Activated CD4-positive, alpha-beta T cell treated with anti-CD3 and anti-CD28 coated beads, Interleukin-2, amount 10 ng/mL, durations not matched to agents 7 days and 5 days (primary cell): ENCODE results near the gene PCED1B. TPM values are rescaled to one million over a fixed set of nuclear protein-coding genes. Genes with fewer than 3 reads are reported as not detected.
"Not testable (repeated sequence)": the region's sequence is repeated elsewhere in the genome, so short reads cannot be mapped to it uniquely, and the experiment has no call there.

ENCODE experiments used
- CTCF ChIA-PET: fragments of 350-600 bp; sonication (Branson Sonifier 250); formaldehyde crosslinking; loops from one replicate; lab custom pipeline; 2021; ENCODE audit warnings: antibody characterized with exemption; lab: Charles Lee
- POLR2A ChIA-PET: fragments of 350-600 bp; sonication (Branson Sonifier 250); formaldehyde crosslinking; loops from one replicate; lab custom pipeline; 2021; ENCODE audit warnings: antibody characterized with exemption; lab: Charles Lee
- DNase-seq: peaks from one replicate; pipeline ENCODE4 v3.0.0-alpha.2; 2020
- H3K27ac Mint-ChIP-seq: one replicate; pipeline ENCODE4 v1.8.0; 2021; ENCODE audit warnings: mild to moderate bottlenecking, moderate library complexity, mixed read lengths
- H3K27me3 Mint-ChIP-seq: one replicate; pipeline ENCODE4 v1.8.0; 2021; ENCODE audit warnings: mixed read lengths
- H3K36me3 Mint-ChIP-seq: one replicate; pipeline ENCODE4 v1.8.0; 2021; ENCODE audit warnings: low read depth, mixed read lengths
- H3K4me1 Mint-ChIP-seq: one replicate; pipeline ENCODE4 v1.8.0; 2021; ENCODE audit warnings: mixed read lengths
- H3K4me3 Mint-ChIP-seq: one replicate; pipeline ENCODE4 v1.8.0; 2021; ENCODE audit warnings: mild to moderate bottlenecking, moderate library complexity, mixed read lengths
- H3K9me3 Mint-ChIP-seq: one replicate; pipeline ENCODE4 v1.8.0; 2021; ENCODE audit warnings: mixed read lengths
- total RNA-seq, 2 experiments: library from RNA; stranded (reverse); gene quantifications; one replicate each; pipeline ENCODE4 v1.2.3, GENCODE V29; 2021

Gene PCED1B
- total RNA-seq, 2 experiments from 2014 or later, result 58.7 to 59.7 TPM

GRCh38 chr12:47166365-47166764 lies 86.9 kb downstream of the PCED1B start:
- CTCF ChIA-PET, result interaction anchor here (1.1 to 1.5 kb wide), 4 partner anchors 10 to 95 kb away, joined by 3 to 4 read pairs (median 3); no protein-coding TSS in a partner anchor
- no peak overlapping the region for H3K27ac Mint-ChIP-seq

GRCh38 chr12:47170281-47170680 lies 90.9 kb downstream of the PCED1B start:
- H3K4me1 Mint-ChIP-seq, H3K27me3 Mint-ChIP-seq, CTCF ChIA-PET, H3K27ac Mint-ChIP-seq, DNase-seq, H3K4me3 Mint-ChIP-seq, POLR2A ChIA-PET: not testable (repeated sequence)
- H3K9me3 Mint-ChIP-seq, result peaks cover 14% of the 10 kb centered on the region
- H3K36me3 Mint-ChIP-seq, result peaks cover 53% of the 10 kb centered on the region

More at GRCh38 chr12:47166365-47166764, 86.9 kb downstream of the PCED1B start:
- Mint-ChIP-seq H3K9me3 (peaks cover 15% of the 10 kb centered on the region), H3K27me3 (no peaks in the 10 kb centered on the region), H3K4me3 (no peak overlapping the region), H3K4me1 (no peaks in the 10 kb centered on the region), H3K36me3 (peaks cover 58% of the 10 kb centered on the region)
- POLR2A ChIA-PET, result no interaction called here
- no peak for DNase-seq

- no peak for DNase-seq
- ChIA-PET POLR2A (no interaction called here), CTCF (interaction anchor here (1.2 kb wide), 1 partner anchor 215 kb away, joined by 3 read pairs; no protein-coding TSS in a partner anchor)
- Mint-ChIP-seq H3K27ac (no peak overlapping the region), H3K9me3 (peaks cover 4% of the 10 kb centered on the region), H3K36me3 (peaks cover 53% of the 10 kb centered on the region), H3K27me3 (no peaks in the 10 kb centered on the region), H3K4me3 (no peak overlapping the region), H3K4me1 (peaks cover 9% of the 10 kb centered on the region)
Measured at GRCh38 chr12:47178014-47178413, 98.6 kb downstream of the PCED1B start.

- Mint-ChIP-seq H3K36me3 (peaks cover 54% of the 10 kb centered on the region), H3K4me1 (peaks cover 12% of the 10 kb centered on the region)
- POLR2A ChIA-PET, H3K27ac Mint-ChIP-seq, H3K9me3 Mint-ChIP-seq, DNase-seq, H3K4me3 Mint-ChIP-seq, H3K27me3 Mint-ChIP-seq: not testable (repeated sequence)
- CTCF ChIA-PET, result interaction anchor here (0.9 to 2.6 kb wide), 3 partner anchors 10 to 28 kb away, joined by 3 to 10 read pairs (median 3); no protein-coding TSS in a partner anchor
Measured at GRCh38 chr12:47182164-47182938, 102.9 kb downstream of the PCED1B start.

- POLR2A ChIA-PET, result no interaction called here
- DNase-seq, result no peak
- Mint-ChIP-seq H3K36me3 (peaks cover 56% of the 10 kb centered on the region), H3K4me3 (no peak overlapping the region), H3K27ac (no peak overlapping the region), H3K27me3 (no peaks in the 10 kb centered on the region), H3K9me3 (no peaks in the 10 kb centered on the region), H3K4me1 (peaks cover 18% of the 10 kb centered on the region)
- CTCF ChIA-PET, result interaction anchor here (0.7 to 2.6 kb wide), 4 partner anchors 8 to 213 kb away, joined by 4 to 10 read pairs (median 4); no protein-coding TSS in a partner anchor
Measured at GRCh38 chr12:47184229-47184628, 104.8 kb downstream of the PCED1B start.

GRCh38 chr12:47184813-47185212 lies 105.4 kb downstream of the PCED1B start:
- Mint-ChIP-seq H3K27me3 (no peaks in the 10 kb centered on the region), H3K9me3 (no peaks in the 10 kb centered on the region), H3K27ac (no peak overlapping the region), H3K4me1 (peaks cover 24% of the 10 kb centered on the region), H3K36me3 (peaks cover 62% of the 10 kb centered on the region), H3K4me3 (no peak overlapping the region)
- POLR2A ChIA-PET, result no interaction called here
- CTCF ChIA-PET, result interaction anchor here (1.0 to 2.6 kb wide), 3 partner anchors 7 to 213 kb away, joined by 4 to 10 read pairs (median 5); no protein-coding TSS in a partner anchor
- DNase-seq, result no peak

GRCh38 chr12:47186246-47186645 lies 106.8 kb downstream of the PCED1B start:
- Mint-ChIP-seq H3K36me3 (peaks cover 68% of the 10 kb centered on the region), H3K4me1 (peaks cover 38% of the 10 kb centered on the region), H3K9me3 (no peaks in the 10 kb centered on the region), H3K27ac (no peak overlapping the region), H3K27me3 (no peaks in the 10 kb centered on the region), H3K4me3 (no peak overlapping the region)
- ChIA-PET CTCF (interaction anchor here (0.5 to 1.9 kb wide), 5 partner anchors 27 to 1518 kb away, joined by 3 to 8 read pairs (median 4); no protein-coding TSS in a partner anchor), POLR2A (no interaction called here)
- no peak for DNase-seq

GRCh38 chr12:47188576-47189441 lies 109.4 kb downstream of the PCED1B start:
- ChIA-PET POLR2A (no interaction called here), CTCF (interaction anchor here (0.7 to 1.3 kb wide), 2 partner anchors 21 to 38 kb away, joined by 3 read pairs; no protein-coding TSS in a partner anchor)
- no peak for DNase-seq
- Mint-ChIP-seq H3K9me3 (peaks cover 7% of the 10 kb centered on the region), H3K27ac (no peak overlapping the region), H3K27me3 (no peaks in the 10 kb centered on the region), H3K4me1 (peaks cover 59% of the 10 kb centered on the region), H3K4me3 (no peak overlapping the region), H3K36me3 (peaks cover 75% of the 10 kb centered on the region)

GRCh38 chr12:47189728-47190127 lies 110.3 kb downstream of the PCED1B start:
- H3K4me1 Mint-ChIP-seq, result peaks cover 68% of the 10 kb centered on the region
- DNase-seq, result no peak
- no peaks in the 10 kb centered on the region for H3K27me3 Mint-ChIP-seq
- H3K36me3 Mint-ChIP-seq, result peaks cover 69% of the 10 kb centered on the region
- H3K4me3 Mint-ChIP-seq, result no peak overlapping the region
- H3K27ac Mint-ChIP-seq, result no peak overlapping the region
- CTCF ChIA-PET, result interaction anchor here (1.2 to 1.3 kb wide), 2 partner anchors 29 to 38 kb away, joined by 3 to 5 read pairs; no protein-coding TSS in a partner anchor
- POLR2A ChIA-PET, result no interaction called here
- peaks cover 7% of the 10 kb centered on the region for H3K9me3 Mint-ChIP-seq

- POLR2A ChIA-PET, result no interaction called here
- H3K27me3 Mint-ChIP-seq, result no peaks in the 10 kb centered on the region
- peak overlapping the region; percentile 21 for H3K27ac Mint-ChIP-seq
- H3K4me1 Mint-ChIP-seq, result peaks cover 69% of the 10 kb centered on the region
- CTCF ChIA-PET, result interaction anchor here (1.2 kb wide), 1 partner anchor 28 kb away, joined by 5 read pairs; no protein-coding TSS in a partner anchor
- no peak for DNase-seq
- no peak overlapping the region for H3K4me3 Mint-ChIP-seq
- H3K36me3 Mint-ChIP-seq, result peaks cover 64% of the 10 kb centered on the region
- H3K9me3 Mint-ChIP-seq, result peaks cover 7% of the 10 kb centered on the region
Measured at GRCh38 chr12:47190271-47190750, 110.9 kb downstream of the PCED1B start.

- POLR2A ChIA-PET, result no interaction called here
- H3K36me3 Mint-ChIP-seq, result peaks cover 64% of the 10 kb centered on the region
Measured at GRCh38 chr12:47190905-47191304, 111.5 kb downstream of the PCED1B start.

GRCh38 chr12:47192051-47192450 lies 112.6 kb downstream of the PCED1B start:
- DNase-seq, result no peak
- H3K4me3 Mint-ChIP-seq, result peak overlapping the region; percentile 57
- POLR2A ChIA-PET, result no interaction called here

More at GRCh38 chr12:47190905-47191304, 111.5 kb downstream of the PCED1B start:
- H3K4me1 Mint-ChIP-seq, result peaks cover 73% of the 10 kb centered on the region
- CTCF ChIA-PET, result interaction anchor here (0.6 to 2.0 kb wide), 2 partner anchors 7 to 142 kb away, joined by 3 to 10 read pairs; no protein-coding TSS in a partner anchor
- DNase-seq, result no peak
- no peak overlapping the region for H3K4me3 Mint-ChIP-seq
- H3K27ac Mint-ChIP-seq, result no peak overlapping the region
- no peaks in the 10 kb centered on the region for H3K27me3 Mint-ChIP-seq
- peaks cover 7% of the 10 kb centered on the region for H3K9me3 Mint-ChIP-seq

More at GRCh38 chr12:47192051-47192450, 112.6 kb downstream of the PCED1B start:
- Mint-ChIP-seq H3K4me1 (peaks cover 71% of the 10 kb centered on the region), H3K36me3 (peaks cover 56% of the 10 kb centered on the region), H3K27ac (peak overlapping the region; percentile 88), H3K9me3 (peaks cover 7% of the 10 kb centered on the region), H3K27me3 (no peaks in the 10 kb centered on the region)
- CTCF ChIA-PET, result interaction anchor here (0.6 to 2.3 kb wide), 10 partner anchors 9 to 742 kb away, joined by 3 to 16 read pairs (median 5); no protein-coding TSS in a partner anchor
